ENCODE measurements around the gene LAMA4.
"Not testable (repeated sequence)": the region's sequence is repeated elsewhere in the genome, so short reads cannot be mapped to it uniquely, and the experiment has no call there.

Gene LAMA4

DNA sequence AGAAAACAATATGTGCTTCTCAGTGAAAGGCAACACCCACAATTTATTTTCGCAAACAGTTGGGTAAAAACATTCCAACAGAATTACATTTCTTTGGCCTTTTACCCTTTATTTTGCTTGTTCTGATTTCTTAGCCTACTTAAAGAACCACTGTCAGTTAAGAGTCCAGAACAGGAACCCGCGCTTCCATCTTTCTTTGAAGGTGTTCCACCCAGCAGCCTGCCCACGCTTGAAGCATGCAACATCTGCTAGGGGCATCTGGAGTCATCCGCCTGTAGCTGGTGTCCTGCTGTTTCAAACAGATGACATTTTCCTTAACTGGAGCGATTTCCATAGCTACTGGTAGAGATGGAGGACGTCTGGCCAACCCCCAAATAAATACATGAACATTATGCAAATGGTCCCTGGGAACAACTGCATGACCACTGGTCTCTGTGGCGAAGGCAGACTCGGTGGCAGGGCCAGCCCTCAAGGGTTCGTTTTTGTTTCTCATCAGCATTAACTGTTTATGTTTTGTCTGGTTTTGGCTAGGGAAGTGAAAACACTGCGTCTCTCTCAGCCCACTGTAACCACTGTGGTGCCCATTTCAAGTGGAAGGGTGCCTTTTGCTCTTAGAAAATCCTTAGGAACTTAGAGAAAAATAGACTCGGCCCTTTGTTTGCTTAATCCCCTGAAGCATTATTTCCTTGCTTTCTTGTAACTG lies 51.6 kb downstream of the LAMA4 start:
- Histone ChIP-seq H3K4me3 (ENCODE audit: low read depth, low read length) (0 out of 2 replicates have a peak overlapping the region, but pooled peaks have one; percentile 12), H3K9me3 (no peaks in the 10 kb centered on the region; the same call in 1 of the 2 replicates), H3K36me3 (no peaks in the 10 kb centered on the region), H3K27me3 (no peaks in the 10 kb centered on the region), H3K4me1 (peaks cover 22% of the 10 kb centered on the region)
- TF ChIP-seq, protein P1, sequence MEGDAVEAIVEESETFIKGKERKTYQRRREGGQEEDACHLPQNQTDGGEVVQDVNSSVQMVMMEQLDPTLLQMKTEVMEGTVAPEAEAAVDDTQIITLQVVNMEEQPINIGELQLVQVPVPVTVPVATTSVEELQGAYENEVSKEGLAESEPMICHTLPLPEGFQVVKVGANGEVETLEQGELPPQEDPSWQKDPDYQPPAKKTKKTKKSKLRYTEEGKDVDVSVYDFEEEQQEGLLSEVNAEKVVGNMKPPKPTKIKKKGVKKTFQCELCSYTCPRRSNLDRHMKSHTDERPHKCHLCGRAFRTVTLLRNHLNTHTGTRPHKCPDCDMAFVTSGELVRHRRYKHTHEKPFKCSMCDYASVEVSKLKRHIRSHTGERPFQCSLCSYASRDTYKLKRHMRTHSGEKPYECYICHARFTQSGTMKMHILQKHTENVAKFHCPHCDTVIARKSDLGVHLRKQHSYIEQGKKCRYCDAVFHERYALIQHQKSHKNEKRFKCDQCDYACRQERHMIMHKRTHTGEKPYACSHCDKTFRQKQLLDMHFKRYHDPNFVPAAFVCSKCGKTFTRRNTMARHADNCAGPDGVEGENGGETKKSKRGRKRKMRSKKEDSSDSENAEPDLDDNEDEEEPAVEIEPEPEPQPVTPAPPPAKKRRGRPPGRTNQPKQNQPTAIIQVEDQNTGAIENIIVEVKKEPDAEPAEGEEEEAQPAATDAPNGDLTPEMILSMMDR (IDR thresholded peaks at IDR 0.05; ENCODE audit: low read depth, low read length): no peak
- peak; percentile 78 for DNase-seq

DNA sequence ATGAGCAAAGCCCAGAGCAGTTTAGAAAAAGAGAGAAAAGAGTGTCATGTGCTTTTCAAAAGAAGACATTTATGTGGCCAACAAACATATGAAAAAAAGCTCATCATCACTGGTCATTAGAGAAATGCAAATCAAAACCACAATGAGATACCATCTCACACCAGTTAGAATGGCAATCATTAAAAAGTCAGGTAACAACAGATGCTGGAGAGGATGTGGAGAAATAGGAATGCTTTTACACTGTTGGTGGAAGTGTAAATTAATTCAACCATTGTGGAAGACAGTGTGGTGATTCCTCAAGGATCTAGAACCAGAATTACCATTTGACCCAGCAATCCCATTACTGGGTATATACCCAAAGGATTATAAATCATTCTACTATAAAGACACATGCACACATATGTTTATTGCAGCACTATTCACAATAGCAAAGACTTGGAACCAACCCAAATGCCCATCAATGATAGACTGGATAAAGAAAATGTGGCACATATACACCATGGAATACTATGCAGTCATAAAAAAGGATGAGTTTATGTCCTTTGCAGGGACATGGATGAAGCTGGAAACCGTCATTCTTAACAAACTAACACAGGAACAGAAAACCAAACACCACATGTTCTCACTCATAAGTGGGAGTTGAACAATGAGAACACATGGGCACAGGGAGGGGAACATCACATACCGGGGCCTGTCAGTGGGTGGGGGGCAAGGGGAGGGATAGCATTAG lies 54.0 kb downstream of the LAMA4 start:
- DNase-seq; H3K27me3 ChIP-seq; H3K36me3 ChIP-seq; H3K4me3 ChIP-seq (ENCODE audit: low read depth, low read length); H3K9me3 ChIP-seq: not testable (repeated sequence)
- peaks cover 33% of the 10 kb centered on the region for H3K4me1 ChIP-seq

DNA sequence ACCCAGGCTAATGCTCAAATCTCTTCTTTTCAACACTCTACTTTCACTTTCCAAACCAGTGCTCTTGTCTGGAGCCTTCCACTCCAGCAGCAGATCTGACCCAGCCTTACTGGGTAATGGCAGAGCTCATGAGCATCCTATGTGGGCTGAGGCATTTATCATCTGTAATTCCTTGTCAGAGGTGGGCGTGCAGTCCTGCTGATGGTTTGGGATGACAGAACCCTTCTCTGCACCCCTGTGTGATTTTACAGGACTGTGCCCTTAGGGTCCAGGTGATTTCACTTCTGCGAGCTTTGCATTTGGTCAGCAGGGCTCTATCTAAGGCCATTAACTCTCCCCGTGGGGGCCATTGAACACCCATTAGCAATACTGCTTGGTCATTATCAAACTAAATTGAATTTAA lies 55.4 kb downstream of the LAMA4 start:
- peak overlapping the region; percentile 27 for H3K4me3 ChIP-seq (ENCODE audit: low read depth, low read length)
- H3K36me3 ChIP-seq: no peaks in the 10 kb centered on the region
- no peaks in the 10 kb centered on the region for H3K9me3 ChIP-seq
- DNase-seq: peak; percentile 92
- TF ChIP-seq, protein P1 (IDR thresholded peaks at IDR 0.05; ENCODE audit: low read depth, low read length): no peak
- no peaks in the 10 kb centered on the region for H3K27me3 ChIP-seq
- peaks cover 33% of the 10 kb centered on the region for H3K4me1 ChIP-seq

DNA sequence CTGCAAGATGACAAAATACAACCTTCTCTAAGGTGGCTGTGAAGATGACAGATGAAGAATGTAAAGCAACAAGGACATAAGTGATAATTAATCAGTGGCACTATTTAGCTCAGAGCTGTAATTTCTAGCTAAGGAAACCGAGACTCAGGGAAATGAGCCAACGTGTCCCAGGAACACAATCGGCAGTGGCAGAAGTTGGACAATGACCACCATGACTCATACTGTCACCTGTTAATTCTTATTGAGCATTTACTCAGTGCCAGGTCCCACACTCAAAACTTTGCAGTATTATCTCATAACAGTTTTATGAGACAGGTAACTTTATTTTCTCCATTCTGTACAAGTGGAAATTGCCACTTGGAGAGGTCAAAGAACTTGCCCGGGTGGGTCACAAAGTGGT lies 55.8 kb downstream of the LAMA4 start:
- H3K27me3 ChIP-seq: no peaks in the 10 kb centered on the region
- H3K9me3 ChIP-seq: no peaks in the 10 kb centered on the region
- DNase-seq: no peak
- TF ChIP-seq, protein P1 (IDR thresholded peaks at IDR 0.05; ENCODE audit: low read depth, low read length): no peak
- H3K4me1 ChIP-seq: peaks cover 31% of the 10 kb centered on the region
- no peaks in the 10 kb centered on the region for H3K36me3 ChIP-seq
- peak overlapping the region; percentile 27 for H3K4me3 ChIP-seq (ENCODE audit: low read depth, low read length)

DNA sequence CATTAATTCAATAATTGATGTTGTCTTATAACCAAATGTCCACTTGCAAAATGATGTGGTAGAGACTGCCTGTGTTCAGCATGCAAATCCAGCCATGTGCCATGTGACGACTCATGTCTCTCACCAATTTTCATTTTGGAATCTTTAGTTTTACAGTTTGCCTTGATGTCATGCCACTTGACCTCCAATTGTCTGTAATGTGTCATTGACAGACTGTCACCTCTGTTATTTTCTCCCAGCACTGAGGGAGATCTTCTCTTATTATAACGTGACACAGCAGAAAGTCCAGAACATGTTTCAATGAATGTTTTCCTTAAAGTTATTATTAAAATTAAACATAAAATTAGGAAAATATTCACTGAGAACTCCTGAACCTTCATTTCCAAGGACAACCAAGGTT lies 56.7 kb downstream of the LAMA4 start:
- peaks cover 26% of the 10 kb centered on the region for H3K4me1 ChIP-seq
- no peak for DNase-seq
- no peaks in the 10 kb centered on the region for H3K9me3 ChIP-seq
- H3K27me3 ChIP-seq: no peaks in the 10 kb centered on the region
- H3K4me3 ChIP-seq (ENCODE audit: low read depth, low read length): no peak overlapping the region
- H3K36me3 ChIP-seq: no peaks in the 10 kb centered on the region
- TF ChIP-seq, protein P1 (IDR thresholded peaks at IDR 0.05; ENCODE audit: low read depth, low read length): no peak

DNA sequence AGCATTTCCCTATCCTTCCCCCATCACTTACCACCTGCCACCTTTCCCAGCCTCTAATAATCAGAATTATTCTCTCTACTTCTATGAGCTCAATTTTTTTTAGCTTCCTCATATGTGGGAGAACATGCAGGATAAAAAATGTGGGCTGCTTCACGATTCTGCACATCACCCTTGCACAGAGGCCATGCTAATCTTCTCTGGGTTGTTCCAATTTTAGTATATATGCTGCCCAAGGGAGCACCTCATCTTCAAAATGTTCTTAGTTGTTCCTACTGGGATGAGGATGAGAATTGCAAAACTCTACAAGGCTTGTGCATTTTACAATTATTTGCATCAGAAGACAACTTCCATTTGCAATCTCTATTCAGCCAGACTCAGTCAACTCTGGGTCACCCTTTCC lies 58.1 kb downstream of the LAMA4 start:
- Histone ChIP-seq H3K4me1 (peaks cover 21% of the 10 kb centered on the region), H3K4me3 (ENCODE audit: low read depth, low read length) (no peak overlapping the region), H3K9me3 (no peaks in the 10 kb centered on the region), H3K36me3 (no peaks in the 10 kb centered on the region), H3K27me3 (no peaks in the 10 kb centered on the region)
- TF ChIP-seq, protein P1 (IDR thresholded peaks at IDR 0.05; ENCODE audit: low read depth, low read length): no peak
- no peak for DNase-seq

Measured in BE2C (cell line).